HG03175 (cell line): ENCODE results near the gene ELF3.
"Not testable (repeated sequence)": the region's sequence is repeated elsewhere in the genome, so short reads cannot be mapped to it uniquely, and the experiment has no call there.

ENCODE experiments used
- ATAC-seq: cut with Tn5 transposase; IDR thresholded peaks from one replicate; pipeline ENCODE4 v1.9.1; 2021; ENCODE audit warnings: mild to moderate bottlenecking, moderate library complexity; ENCODE audit not compliant: unreplicated experiment

The ELF3 gene

GRCh38 chr1:202063093-202063492 lies 52.7 kb downstream of the ELF3 start:
- no peak for ATAC-seq

GRCh38 chr1:202064889-202065312 lies 54.5 kb downstream of the ELF3 start:
- ATAC-seq: not testable (repeated sequence)
